ENCODE data around the gene PRPF4. TPM values are rescaled to one million over a fixed set of nuclear protein-coding genes. Genes with fewer than 3 reads are reported as not detected.
A peak's percentile ranks its signal among the peaks of the same experiment; 100 is the strongest.
"Not testable (repeated sequence)": the region's sequence is repeated elsewhere in the genome, so short reads cannot be mapped to it uniquely, and the experiment has no call there.

PRPF4 gene
- total RNA-seq = 10 to 100 TPM; 12.0 to 13.6 TPM
- long read RNA-seq, transcript PRPF4-202 (14 exons, 3,212 nt) = major isoform, 13 of 21 reads
- long read RNA-seq, partial matches to known transcripts = 7 of 21 reads
- long read RNA-seq, other reads (novel, unspliced or antisense) = 0 of 21 reads

DNA sequence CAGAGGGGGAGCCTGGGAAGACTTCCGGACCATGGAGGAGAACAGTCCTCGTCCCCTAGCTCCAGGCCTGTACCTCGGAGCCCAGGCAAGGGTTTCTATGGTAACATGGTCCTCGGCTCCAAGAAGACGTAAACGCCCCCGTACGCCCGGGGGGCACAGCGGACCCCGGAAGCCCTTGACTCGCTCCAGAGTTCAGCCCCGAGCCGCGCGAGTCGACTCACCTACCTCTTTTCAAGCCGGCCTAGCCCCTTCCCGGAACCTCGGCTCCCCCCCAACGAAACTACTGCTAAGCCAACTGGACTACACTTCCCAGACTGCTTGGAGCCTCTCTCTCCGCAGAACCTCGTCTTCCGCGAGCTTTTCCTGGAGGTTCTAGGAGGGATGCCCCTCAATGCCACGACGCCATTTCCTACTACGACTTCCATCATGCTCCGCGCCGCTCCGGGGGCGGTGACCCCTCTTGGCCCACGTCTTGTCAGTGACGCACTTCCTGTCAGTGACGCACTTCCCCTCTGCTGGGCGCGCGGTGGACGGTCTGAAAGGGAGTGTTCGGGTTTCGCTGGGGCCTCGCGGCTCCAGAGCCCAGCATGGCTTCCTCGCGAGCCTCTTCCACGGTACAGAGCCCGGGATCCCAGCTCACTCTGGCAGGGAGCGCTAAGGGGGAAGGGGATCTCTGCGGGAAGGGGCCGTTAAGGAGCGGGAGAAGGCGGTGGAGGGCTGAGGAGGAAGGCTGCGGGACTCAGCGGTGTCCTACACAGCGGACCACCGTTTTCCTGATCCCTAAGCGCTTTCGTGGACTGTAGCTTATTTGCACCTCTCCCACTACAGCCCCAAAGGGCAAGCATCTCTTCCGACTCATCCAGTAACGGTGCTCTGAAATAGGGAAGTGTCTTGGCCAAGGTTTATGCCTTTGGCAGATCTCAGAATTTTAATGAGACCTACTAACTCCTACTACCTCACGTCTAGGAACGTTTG, at the start of gene PRPF4, which contains the start of gene CDC26:
Gene PRPF4, plus strand, starts transcription at position 502 of the 975 bp plus-strand sequence. Its CDS starts 86 bp downstream, at position 588.
Gene CDC26, minus strand, starts transcription at position 416 of the 975 bp plus-strand sequence. CDS start 3,065 bp downstream, outside the sequence.
- peak; percentile 95 for ATAC-seq
- intact Hi-C loops (cut with DNase I, micrococcal nuclease) = no loop called here
- peak; percentile 98 for DNase-seq

DNA sequence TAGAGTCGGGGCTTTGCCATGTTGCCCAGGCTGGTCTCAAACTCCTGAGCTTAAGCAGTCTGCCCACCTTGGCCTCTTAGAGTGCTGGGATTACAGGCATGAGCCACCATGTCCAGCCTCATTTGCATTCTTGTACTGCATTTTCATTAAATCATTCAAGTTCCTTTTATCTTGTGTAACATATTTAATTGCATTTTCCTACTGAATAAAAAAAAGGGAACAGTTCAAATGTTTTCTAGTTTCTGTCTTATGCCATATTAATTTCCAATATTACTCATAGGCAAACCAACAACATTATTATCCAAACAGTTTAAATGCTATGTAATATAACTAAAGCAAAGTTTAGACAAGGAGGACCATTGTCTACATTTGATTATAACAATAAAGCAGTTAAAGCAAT, 48.0 kb upstream of the PRPF4 start:
- intact Hi-C loops (cut with DNase I, micrococcal nuclease) = no loop called here
- no peak for ATAC-seq
- no peak for DNase-seq

DNA sequence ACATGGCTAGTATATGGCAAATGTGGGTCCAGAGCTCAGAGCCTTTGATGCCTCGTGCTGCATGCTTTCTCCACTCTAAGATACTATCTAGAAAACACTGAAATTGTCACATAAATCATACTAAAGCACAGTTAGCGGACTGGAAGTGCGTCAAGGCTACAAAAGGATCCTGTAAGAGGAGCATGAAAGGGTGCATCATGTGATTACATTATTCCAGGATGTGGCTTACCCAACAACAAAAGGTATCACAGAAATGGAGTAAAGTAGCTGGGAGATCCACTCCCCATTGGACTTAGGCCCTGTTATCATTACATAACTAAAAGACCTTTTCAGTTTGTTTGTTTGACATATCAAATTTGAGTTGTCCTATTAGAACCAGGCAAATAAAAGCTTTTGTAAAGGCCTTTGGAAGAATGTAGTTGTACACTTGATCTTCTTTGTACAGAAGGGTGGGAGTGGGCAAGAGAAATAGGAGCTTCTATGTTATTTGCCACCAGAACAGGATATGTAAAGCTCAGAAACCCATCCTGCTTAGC, 47.3 kb upstream of the PRPF4 start:
- ATAC-seq = no peak
- intact Hi-C loops (cut with DNase I, micrococcal nuclease) = no loop called here
- DNase-seq = no peak

- DNase-seq = no peak
- intact Hi-C loops (cut with DNase I, micrococcal nuclease) = no loop called here
- no peak for ATAC-seq
These were observed 43.8 kb upstream of the PRPF4 start for GRCh38 chr9:113231701-113232100.

DNA sequence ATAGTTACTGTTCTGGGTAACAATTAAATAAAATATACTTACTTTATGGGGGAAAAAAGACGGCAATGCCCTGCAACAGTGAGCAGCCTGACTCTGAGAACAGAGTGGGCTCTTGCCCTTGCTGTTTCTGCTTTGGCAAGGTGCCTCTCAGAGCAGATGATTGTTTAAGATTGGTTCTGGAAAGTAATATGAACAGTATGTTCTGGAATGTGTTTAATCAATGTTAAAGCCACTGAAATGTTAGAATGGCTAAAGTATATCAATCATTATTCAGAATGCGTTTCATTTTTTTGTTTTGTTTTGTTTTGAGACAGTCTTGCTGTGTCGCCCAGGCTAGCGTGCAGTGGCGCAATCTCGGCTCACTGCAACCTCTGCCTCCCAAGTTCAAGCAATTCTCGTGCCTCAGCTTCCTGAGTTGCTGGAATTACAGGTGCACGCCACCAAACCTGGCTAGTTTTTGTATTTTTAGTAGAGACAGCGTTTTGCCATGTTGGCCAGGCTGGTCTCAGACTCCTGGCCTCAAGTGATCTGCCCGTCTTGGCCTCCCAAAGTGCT, 39.7 kb upstream of the PRPF4 start:
- ATAC-seq; DNase-seq; intact Hi-C loops (cut with DNase I, micrococcal nuclease): not testable (repeated sequence)

DNA sequence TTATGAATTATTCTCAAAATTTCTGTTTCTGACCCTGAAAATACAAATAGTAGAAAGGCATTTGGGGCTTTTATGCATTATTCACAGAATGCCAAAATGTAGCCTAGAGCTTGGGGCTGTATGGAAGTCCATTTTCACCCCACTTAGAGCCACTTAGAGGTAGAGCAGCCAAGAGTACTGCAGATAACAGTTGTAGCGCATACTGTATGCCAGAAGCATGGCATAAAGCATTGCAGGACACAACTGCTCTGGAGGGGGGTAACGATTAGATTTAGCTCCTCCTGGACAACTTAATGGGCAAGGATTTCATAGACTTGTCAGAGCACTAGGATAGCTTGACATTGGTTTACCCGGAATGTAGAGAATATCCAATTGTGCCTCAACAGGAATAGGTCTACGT, 38.4 kb upstream of the PRPF4 start:
- intact Hi-C loops (cut with DNase I, micrococcal nuclease) = no loop called here
- no peak for DNase-seq
- no peak for ATAC-seq

DNA sequence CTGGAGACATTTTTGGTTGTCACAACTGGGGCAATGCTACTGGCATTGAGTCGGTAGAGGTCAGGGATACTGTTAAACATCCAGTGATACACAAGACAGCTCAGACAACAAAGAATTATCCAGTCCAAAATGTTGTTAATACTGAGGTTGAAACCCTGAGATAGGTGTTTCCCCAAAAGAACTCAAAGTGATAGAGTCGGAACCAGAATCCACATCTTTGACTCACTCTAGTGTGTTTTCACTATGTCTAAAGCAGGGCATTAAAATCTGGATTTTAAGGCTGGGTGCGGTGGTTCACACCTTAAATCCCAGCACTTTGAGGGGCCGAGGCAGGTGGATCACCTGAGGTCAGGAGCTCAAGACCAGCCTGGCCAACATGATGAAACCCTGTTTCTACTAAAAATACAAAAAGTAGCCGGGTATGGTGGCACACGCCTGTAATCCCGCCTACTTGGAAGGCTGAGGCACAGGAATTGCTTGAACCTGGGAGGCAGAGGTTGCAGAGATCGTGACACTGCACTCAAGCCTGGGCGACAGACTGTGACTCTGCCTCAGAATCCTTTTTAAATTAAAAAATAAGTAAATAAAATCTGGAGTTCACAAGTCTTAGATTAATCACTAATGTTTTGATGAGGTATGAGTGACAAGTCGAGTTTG, 37.1 kb upstream of the PRPF4 start:
- ATAC-seq (no peak), DNase-seq (no peak)
- intact Hi-C loops (cut with DNase I, micrococcal nuclease) = no loop called here

DNA sequence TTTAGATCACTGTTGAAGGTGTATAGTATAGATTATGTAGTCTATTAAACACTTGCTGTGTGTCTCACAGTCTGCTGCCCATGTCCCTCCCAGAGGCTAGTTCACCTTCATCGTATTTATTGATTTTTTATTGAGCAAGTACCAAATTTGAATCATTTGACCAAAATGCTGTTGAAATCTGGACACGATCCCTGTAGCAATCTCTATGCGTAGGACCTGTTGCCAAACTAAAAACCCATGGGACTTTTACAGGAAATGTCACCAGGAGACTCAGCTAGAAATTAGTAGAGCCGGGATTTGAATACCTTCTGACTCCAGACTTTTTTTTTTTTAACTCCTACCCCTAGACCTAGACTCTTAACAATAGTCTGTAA, 36.6 kb upstream of the PRPF4 start:
- intact Hi-C loops (cut with DNase I, micrococcal nuclease) = no loop called here
- ATAC-seq = no peak
- no peak for DNase-seq

DNA sequence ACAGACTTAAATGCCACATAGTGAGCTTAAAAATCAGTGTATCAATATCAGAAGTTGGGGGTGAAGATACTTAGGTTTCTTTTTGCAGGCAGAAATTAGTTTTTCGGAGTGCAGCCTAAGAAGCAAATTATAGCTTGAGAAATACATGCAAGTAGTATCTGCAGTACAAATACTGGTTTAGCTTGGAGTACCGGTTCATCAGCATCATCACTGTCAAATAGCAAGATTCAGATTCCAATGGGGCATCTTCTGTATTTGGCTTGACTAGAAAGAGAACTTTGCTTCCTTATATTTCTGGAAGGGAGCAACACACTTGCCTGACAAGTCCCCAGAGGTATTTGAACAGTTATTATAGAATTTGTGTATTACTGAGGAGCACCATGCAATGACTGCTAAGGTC, 34.3 kb upstream of the PRPF4 start:
- intact Hi-C loops (cut with DNase I, micrococcal nuclease) = no loop called here
- DNase-seq = no peak
- no peak for ATAC-seq

GRCh38 chr9:113244556-113244955, 30.9 kb upstream of the PRPF4 start:
- ATAC-seq (no peak), DNase-seq (no peak)
- intact Hi-C loops (cut with DNase I, micrococcal nuclease) = no loop called here

- intact Hi-C loops (cut with DNase I, micrococcal nuclease) = no loop called here
- no peak for ATAC-seq
These were observed 29.6 kb upstream of the PRPF4 start for GRCh38 chr9:113245894-113246293.

GRCh38 chr9:113246928-113247327, 28.5 kb upstream of the PRPF4 start:
- intact Hi-C loops (cut with DNase I, micrococcal nuclease) = no loop called here
- ATAC-seq = no peak
- no peak for DNase-seq

More at GRCh38 chr9:113245894-113246293, 29.6 kb upstream of the PRPF4 start:
- DNase-seq = no peak

GRCh38 chr9:113247640-113248039, 27.8 kb upstream of the PRPF4 start:
- DNase-seq (no peak), ATAC-seq (no peak)
- intact Hi-C loops (cut with DNase I, micrococcal nuclease) = no loop called here

- DNase-seq; ATAC-seq; intact Hi-C loops (cut with DNase I, micrococcal nuclease): not testable (repeated sequence)
These were observed 25.8 kb upstream of the PRPF4 start for GRCh38 chr9:113249661-113250060.

DNA sequence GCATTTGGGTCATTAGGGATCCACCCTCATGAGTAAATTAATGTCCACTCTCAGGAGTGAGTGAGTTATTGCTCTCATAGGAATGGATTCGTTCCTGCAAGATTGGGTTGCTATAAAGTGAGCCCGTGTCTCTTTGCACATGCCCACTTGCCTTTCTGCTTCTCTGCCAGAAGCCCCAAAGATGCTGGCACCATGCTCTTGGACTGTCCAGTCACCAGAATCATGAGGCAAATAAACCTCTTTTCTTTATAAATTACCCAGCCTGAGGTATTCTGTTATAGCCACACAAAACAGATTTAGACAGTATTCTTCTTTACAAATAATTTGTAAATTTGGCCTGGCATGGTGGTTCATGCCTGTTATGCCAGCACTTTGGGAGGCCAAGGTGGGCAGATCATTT, 24.7 kb upstream of the PRPF4 start:
- ATAC-seq (no peak), DNase-seq (no peak)
- intact Hi-C loops (cut with DNase I, micrococcal nuclease) = no loop called here

- ATAC-seq (no peak), DNase-seq (no peak)
- intact Hi-C loops (cut with DNase I, micrococcal nuclease) = no loop called here
These were observed 20.5 kb upstream of the PRPF4 start for GRCh38 chr9:113254991-113255390.

DNA sequence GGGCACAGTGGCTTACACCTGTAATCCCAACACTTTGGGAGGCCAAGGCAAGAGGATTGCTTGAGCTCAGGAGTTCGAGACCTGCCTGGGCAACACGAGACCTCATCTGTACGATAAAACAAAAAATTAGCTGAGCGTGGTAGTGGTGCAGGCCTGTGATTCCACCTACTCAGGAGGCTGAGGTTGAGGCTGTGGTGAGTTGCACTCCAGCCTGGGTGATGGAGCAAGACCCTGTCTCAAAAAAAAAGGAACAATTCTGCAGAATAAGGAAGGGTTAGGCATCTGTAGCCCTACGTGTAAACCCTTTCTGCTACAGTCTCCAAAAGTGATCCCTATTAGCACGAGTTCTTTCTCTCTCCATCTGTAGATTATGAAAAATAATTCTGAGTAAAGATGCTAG, 20.0 kb upstream of the PRPF4 start:
- ATAC-seq (no peak), DNase-seq (no peak)
- intact Hi-C loops (cut with DNase I, micrococcal nuclease) = no loop called here

- intact Hi-C loops (cut with DNase I, micrococcal nuclease) = no loop called here
- no peak for DNase-seq
- ATAC-seq = peak; percentile 56
These were observed 17.6 kb upstream of the PRPF4 start for GRCh38 chr9:113257863-113258262.

- ATAC-seq = peak; percentile 26
- no peak for DNase-seq
- intact Hi-C loops (cut with DNase I, micrococcal nuclease) = no loop called here
These were observed 17.2 kb upstream of the PRPF4 start for GRCh38 chr9:113258282-113258681.
